Activated CD4-positive, alpha-beta T cell treated with anti-CD3 and anti-CD28 coated beads for 36 hours (primary cell): ENCODE results near the gene SP7. TPM values are rescaled to one million over a fixed set of nuclear protein-coding genes. Genes with fewer than 3 reads are reported as not detected.
"Not testable (repeated sequence)": the region's sequence is repeated elsewhere in the genome, so short reads cannot be mapped to it uniquely, and the experiment has no call there.

Experiments
- ATAC-seq: fragments of 200-7000 bp; cut with Tn5 transposase; one replicate; pipeline ENCODE4 v1.10.0; 2021; ENCODE audit warnings: mild to moderate bottlenecking, moderate library complexity
- CTCF ChIA-PET: fragments of 350-600 bp; sonication (Branson Sonifier 250); formaldehyde crosslinking; loops from one replicate; lab custom pipeline; 2021; ENCODE audit warnings: antibody characterized with exemption; lab: Charles Lee
- POLR2A ChIA-PET: fragments of 350-600 bp; sonication (Branson Sonifier 250); formaldehyde crosslinking; loops from one replicate; lab custom pipeline; 2021; ENCODE audit warnings: antibody characterized with exemption, inconsistent platforms; lab: Charles Lee
- DNase-seq: peaks from one replicate; pipeline ENCODE4 v3.0.0-alpha.2; 2020
- H3K27ac Mint-ChIP-seq: one replicate; pipeline ENCODE4 v1.8.0; 2021; ENCODE audit warnings: mixed read lengths
- H3K27me3 Mint-ChIP-seq: one replicate; pipeline ENCODE4 v1.8.0; 2021; ENCODE audit warnings: mixed read lengths
- H3K36me3 Mint-ChIP-seq: one replicate; pipeline ENCODE4 v1.8.0; 2021; ENCODE audit warnings: low read depth, mixed read lengths
- H3K4me1 Mint-ChIP-seq: one replicate; pipeline ENCODE4 v1.8.0; 2021; ENCODE audit warnings: mixed read lengths
- H3K4me3 Mint-ChIP-seq: one replicate; pipeline ENCODE4 v1.8.0; 2021; ENCODE audit warnings: mild to moderate bottlenecking, moderate library complexity, mixed read lengths
- H3K9me3 Mint-ChIP-seq: one replicate; pipeline ENCODE4 v1.8.0; 2021; ENCODE audit warnings: low read depth, mixed read lengths
- intact Hi-C, 2 experiments: fragments of 100-400 bp; cut with DNase I in 1 of 2; cut with micrococcal nuclease in 1 of 2; formaldehyde crosslinking; loops; one replicate each; pipeline versions ENCODE4 v1.14.2 to v1.15.1; 2022 to 2024; cut with DNase I, micrococcal nuclease
- total RNA-seq, 2 experiments: library from RNA; stranded (reverse); gene quantifications; one replicate each; pipeline ENCODE4 v1.2.3, GENCODE V29; 2021

SP7 gene
- total RNA-seq, 2 experiments from 2014 or later, result not detected

DNA sequence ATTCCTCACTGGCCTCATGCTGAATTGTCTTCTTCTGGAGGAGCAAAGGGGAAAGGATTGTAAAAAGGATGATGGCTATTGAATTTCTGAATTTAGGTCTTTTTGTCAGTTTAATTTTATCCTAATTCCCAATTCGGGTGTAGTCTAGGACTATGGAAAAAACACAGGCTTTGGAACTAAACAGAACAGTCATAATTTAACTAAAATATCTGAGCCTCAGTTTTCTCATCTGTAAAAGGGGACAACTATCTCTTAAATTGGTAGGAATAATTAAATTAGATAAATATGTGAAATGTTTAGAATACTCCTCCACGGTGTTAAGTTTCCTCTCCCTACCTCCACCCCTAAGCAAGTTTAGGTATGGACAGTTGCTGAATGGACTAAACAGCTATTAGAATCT is 40.6 kb upstream of the SP7 start:
- H3K27ac Mint-ChIP-seq, result peak overlapping the region; percentile 19
- ChIA-PET POLR2A (no interaction called here), CTCF (interaction anchor here (1.0 to 3.7 kb wide), 2 partner anchors 10 to 24 kb away, joined by 3 to 28 read pairs; no protein-coding TSS in a partner anchor)
- peaks cover 34% of the 10 kb centered on the region for H3K4me1 Mint-ChIP-seq
- H3K9me3 Mint-ChIP-seq, result no peaks in the 10 kb centered on the region
- H3K27me3 Mint-ChIP-seq, result no peaks in the 10 kb centered on the region
- peaks cover 9% of the 10 kb centered on the region for H3K36me3 Mint-ChIP-seq
- intact Hi-C loops, result no loop called here
- DNase-seq (no peak), ATAC-seq (no peak)
- H3K4me3 Mint-ChIP-seq, result no peak overlapping the region

DNA sequence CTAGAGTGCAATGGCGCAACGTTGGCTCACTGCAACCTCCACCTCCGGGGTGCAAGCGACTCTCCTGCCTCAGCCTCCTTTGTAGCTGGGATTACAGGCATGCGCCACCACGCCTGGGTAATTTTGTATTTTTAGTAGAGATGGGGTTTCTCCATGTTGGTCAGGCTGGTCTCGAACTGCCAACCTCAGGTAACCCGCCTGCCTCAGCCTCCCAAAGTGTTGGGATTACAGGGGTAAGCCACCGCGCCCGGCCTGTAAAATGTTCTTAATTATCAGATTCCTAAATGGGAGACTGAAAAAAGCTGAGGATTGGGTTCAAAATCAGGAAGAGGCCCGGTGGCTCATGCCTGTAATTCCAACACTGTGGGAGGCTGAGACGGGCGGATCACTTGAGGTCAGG is 38.1 kb upstream of the SP7 start:
- H3K9me3 Mint-ChIP-seq, ATAC-seq, H3K27ac Mint-ChIP-seq, POLR2A ChIA-PET, H3K36me3 Mint-ChIP-seq, DNase-seq, H3K4me3 Mint-ChIP-seq, H3K27me3 Mint-ChIP-seq, intact Hi-C loops: not testable (repeated sequence)
- peaks cover 31% of the 10 kb centered on the region for H3K4me1 Mint-ChIP-seq
- CTCF ChIA-PET, result interaction anchor here (0.7 to 1.1 kb wide), 2 partner anchors 48 to 56 kb away, joined by 3 to 4 read pairs; no protein-coding TSS in a partner anchor

DNA sequence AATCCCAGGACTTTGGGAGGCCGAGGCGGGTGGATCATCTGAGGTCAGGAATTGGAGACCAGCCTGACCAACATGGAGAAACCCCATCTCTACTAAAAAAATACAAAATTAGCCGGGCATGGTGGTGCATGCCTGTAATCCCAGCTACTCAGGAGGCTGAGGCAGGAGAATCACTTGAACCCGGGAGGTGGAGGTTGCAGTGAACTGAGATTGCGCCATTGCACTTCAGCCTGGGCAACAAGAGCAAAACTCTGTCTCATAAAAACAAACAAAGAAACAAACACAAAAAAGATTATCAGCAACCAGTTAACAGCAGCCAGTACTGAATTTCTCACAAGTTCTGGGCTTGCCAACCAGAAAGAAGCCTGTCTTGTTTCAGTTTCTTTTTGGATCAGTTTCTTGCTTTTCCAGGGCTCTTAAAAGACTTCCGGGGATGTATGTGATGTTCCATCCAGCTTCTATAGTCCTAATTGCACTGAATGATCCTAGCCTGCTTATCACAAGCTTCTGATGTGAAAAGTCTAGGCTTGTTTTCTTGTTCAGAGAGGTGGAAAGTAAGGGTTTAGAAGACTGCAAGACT is 37.5 kb upstream of the SP7 start:
- H3K9me3 Mint-ChIP-seq, DNase-seq, intact Hi-C loops, H3K36me3 Mint-ChIP-seq, POLR2A ChIA-PET, H3K27me3 Mint-ChIP-seq, H3K4me3 Mint-ChIP-seq, ATAC-seq: not testable (repeated sequence)
- CTCF ChIA-PET, result interaction anchor here (1.1 kb wide), 2 partner anchors 45 to 49 kb away, joined by 3 to 4 read pairs; no protein-coding TSS in a partner anchor
- peaks cover 33% of the 10 kb centered on the region for H3K4me1 Mint-ChIP-seq
- peak overlapping the region; percentile 53 for H3K27ac Mint-ChIP-seq

DNA sequence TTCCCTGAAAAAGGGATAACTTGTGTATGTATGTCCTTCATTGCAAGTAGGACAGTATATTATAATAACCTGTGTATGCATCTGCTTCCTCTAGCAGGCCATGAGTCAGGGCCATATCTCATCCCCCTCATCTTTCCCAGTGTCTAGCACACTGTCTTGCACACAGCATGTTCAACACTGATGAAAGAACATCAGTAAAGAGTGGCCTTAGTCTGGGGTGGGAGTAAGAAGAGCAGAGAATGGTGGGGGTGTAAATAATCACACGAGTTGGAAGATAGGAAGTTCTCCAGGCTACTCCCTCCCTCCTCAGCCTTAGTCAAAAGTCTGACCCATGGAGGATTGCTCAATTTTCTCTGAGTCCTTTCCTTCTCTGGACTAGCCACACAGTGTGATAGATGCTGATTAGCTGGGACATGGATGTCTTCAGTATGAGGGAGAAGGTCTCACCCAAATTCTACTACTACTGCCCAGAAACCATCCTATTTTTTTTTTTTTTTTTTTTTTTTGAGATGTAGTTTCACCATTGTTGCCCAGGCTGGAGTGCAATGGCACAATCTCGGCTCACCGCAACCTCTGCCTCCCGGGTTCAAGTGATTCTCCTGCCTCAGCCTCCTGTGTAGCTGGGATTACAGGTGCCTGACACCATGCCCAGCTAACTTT is 29.2 kb upstream of the SP7 start:
- DNase-seq (no peak), ATAC-seq (peak; percentile 82)
- intact Hi-C loops, result no loop called here
- POLR2A ChIA-PET, result interaction anchor here (1.9 kb wide), 1 partner anchor 14 kb away, joined by 12 read pairs; the partner anchor contains the start of gene SP1
- no peaks in the 10 kb centered on the region for H3K27me3 Mint-ChIP-seq
- H3K27ac Mint-ChIP-seq, result peak overlapping the region; percentile 81
- H3K4me1 Mint-ChIP-seq, result peaks cover 15% of the 10 kb centered on the region
- H3K9me3 Mint-ChIP-seq, result no peaks in the 10 kb centered on the region
- no peak overlapping the region for H3K4me3 Mint-ChIP-seq
- CTCF ChIA-PET, result interaction anchor here (0.6 to 1.7 kb wide), 5 partner anchors 13 to 84 kb away, joined by 3 to 6 read pairs (median 4); partner anchors contain the start of genes AAAS and SP1
- no peaks in the 10 kb centered on the region for H3K36me3 Mint-ChIP-seq

DNA sequence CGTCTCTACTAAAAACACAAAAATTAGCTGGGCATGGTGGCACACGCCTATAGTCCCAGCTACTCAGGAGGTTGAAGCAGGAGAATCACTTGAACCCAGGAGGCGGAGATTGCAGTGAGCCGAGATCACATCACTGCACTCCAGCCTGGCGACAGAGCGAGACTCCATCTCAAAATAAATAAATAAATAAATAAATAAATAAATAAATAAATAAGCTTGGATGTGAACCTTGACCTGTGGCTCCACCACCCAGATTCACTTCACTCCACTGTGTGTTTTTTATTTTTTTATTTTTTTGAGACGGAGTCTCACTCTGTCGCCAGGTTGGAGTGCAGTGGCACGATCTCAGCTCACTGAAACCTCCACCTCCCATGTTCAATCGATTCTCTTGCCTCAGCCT is 25.5 kb upstream of the SP7 start:
- POLR2A ChIA-PET, H3K27me3 Mint-ChIP-seq, H3K9me3 Mint-ChIP-seq, ATAC-seq, H3K27ac Mint-ChIP-seq, DNase-seq, H3K4me3 Mint-ChIP-seq, intact Hi-C loops, H3K36me3 Mint-ChIP-seq: not testable (repeated sequence)
- peaks cover 10% of the 10 kb centered on the region for H3K4me1 Mint-ChIP-seq
- CTCF ChIA-PET, result interaction anchor here (0.5 to 1.5 kb wide), 5 partner anchors 10 to 149 kb away, joined by 3 to 8 read pairs (median 3); no protein-coding TSS in a partner anchor

DNA sequence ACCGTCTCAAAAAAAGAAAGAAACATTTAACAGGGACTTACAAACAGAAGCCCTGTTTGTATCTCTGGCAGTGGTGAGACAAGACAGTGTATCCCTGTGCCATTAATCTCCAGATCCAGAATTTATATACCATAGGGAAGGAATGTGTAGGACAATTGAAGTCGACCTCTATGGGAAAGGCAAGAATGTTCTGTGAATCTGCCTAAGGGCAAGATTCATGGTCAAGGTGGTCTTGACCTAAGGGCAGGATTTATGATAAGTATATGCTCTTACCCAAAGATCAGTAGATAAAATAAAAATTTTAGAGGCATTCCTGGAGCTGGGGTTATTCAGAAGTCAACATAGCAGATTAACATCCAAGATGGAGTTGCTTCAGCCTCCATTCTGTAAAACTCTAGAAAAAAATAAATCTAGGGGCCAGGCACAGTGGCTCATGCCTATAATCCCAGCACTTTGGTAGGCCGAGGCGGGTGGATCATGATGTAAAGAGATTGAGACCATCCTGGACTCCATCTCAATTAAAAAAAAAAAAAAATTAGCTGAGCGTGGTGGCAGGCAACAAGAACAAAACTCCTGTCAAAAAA is 22.8 kb upstream of the SP7 start:
- ATAC-seq, result no peak
- ChIA-PET CTCF (interaction anchor here (0.7 to 1.1 kb wide), 3 partner anchors 32 to 130 kb away, joined by 3 to 4 read pairs (median 3); no protein-coding TSS in a partner anchor), POLR2A (no interaction called here)
- no peaks in the 10 kb centered on the region for H3K36me3 Mint-ChIP-seq
- no peaks in the 10 kb centered on the region for H3K4me1 Mint-ChIP-seq
- no peak for DNase-seq
- intact Hi-C loops, result no loop called here
- no peak overlapping the region for H3K4me3 Mint-ChIP-seq
- H3K27ac Mint-ChIP-seq, result no peak overlapping the region
- H3K27me3 Mint-ChIP-seq, result no peaks in the 10 kb centered on the region
- H3K9me3 Mint-ChIP-seq, result no peaks in the 10 kb centered on the region

DNA sequence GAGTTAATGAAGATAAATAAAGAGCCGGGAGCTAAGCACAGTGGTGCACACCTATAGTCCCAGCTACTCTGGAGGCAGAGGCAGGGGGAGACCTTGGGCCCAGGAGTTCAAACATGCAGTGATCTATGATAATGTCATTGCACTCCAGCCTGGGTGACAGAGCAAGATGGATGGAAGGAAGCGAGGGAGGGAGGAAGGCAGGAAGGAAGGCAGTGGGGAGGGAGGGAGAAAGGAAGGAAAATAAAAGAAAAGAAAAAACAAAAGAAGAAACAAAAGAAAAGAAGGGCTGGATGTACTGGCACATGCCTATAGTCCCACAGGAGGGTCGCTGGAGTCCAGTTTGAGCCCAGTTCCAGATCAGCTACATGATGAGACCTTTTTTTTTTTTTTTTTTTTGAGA is 19.0 kb upstream of the SP7 start:
- POLR2A ChIA-PET, result interaction anchor here (0.7 to 0.8 kb wide), 2 partner anchors 22 to 78 kb away, joined by 3 to 6 read pairs; no protein-coding TSS in a partner anchor
- peaks cover 8% of the 10 kb centered on the region for H3K4me1 Mint-ChIP-seq

DNA sequence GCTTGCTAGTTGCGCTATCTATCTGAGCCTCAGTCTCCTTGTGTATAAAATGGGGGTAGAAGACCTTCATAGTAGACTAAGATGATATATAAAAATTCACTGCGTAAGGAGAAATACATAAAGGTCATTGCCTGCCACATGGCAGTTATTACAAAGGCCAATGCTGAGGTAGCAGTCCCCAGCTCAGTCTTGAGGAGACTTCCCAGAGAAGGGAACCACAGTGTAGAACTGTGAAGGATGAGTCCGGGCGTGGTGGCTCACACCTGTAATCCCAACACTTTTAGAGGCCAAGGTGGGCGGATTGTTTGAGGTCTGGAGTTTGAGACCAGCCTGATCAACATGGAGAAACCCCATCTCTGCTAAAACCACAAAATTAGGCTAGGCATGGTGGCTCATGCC is 17.1 kb upstream of the SP7 start:
- ATAC-seq (no peak), DNase-seq (no peak)
- Mint-ChIP-seq H3K4me1 (peaks cover 8% of the 10 kb centered on the region), H3K27ac (no peak overlapping the region), H3K27me3 (no peaks in the 10 kb centered on the region), H3K9me3 (no peaks in the 10 kb centered on the region), H3K4me3 (no peak overlapping the region), H3K36me3 (no peaks in the 10 kb centered on the region)
- ChIA-PET POLR2A (interaction anchor here (1.5 kb wide), 1 partner anchor 75 kb away, joined by 7 read pairs; no protein-coding TSS in a partner anchor), CTCF (interaction anchor here (1.0 to 6.0 kb wide), 13 partner anchors 21 to 165 kb away, joined by 3 to 117 read pairs (median 14); partner anchors contain the start of genes AAAS, AMHR2, NPFF and SP1)
- intact Hi-C loops, result no loop called here

More for the DNA sequence above, 19.0 kb upstream of the SP7 start:
- CTCF ChIA-PET, result interaction anchor here (0.7 to 6.0 kb wide), 4 partner anchors 62 to 154 kb away, joined by 3 to 117 read pairs (median 6); partner anchors contain the start of gene AMHR2
- intact Hi-C loops, result no loop called here
- H3K36me3 Mint-ChIP-seq, result no peaks in the 10 kb centered on the region
- no peak overlapping the region for H3K4me3 Mint-ChIP-seq
- ATAC-seq (no peak), DNase-seq (no peak)
- H3K27ac Mint-ChIP-seq, result no peak overlapping the region
- H3K27me3 Mint-ChIP-seq, result no peaks in the 10 kb centered on the region
- H3K9me3 Mint-ChIP-seq, result no peaks in the 10 kb centered on the region

DNA sequence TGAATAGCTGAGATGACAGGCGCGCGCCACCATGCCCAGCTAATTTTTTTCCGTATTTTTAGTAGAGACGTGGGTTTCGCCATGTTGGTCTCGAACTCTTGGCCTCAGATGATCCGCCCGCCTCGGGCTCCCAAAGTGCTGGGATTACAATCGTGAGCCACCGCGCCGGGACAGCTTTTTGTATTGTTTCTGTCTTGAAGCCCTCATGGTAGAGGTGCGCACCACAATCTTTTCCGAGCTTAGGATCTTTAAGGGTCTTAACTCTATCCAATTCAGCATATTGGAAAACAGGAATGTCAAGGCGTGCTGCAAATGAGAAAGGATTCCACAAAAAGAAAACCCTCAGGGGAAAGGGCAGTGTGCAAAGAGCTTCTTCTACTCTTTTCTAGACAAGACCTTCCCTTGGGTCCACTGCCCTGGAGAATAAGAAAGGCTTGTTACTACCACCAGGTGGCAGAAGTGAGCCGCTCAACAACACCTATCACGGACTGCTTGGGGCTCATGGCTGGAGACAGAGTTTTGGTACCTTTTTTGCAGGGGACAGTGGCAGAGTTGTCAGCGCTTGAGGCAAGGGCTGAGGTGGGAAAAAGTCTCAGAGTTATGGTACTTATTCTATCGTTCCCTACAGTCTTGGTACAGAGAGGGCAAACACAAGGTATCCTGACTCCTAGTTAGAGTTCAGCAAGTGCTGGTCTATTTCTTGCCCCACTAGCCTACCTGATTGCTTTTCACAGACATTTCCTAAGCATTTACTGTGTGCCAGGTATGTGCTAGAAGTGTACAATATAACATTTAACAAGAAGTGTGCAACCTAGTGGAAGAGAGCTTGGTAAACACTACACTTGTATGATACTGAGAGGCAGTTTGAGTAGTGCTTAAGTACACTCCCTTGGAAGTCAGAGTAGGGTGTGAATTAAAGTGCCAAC is 16.4 kb upstream of the SP7 start:
- ChIA-PET POLR2A (interaction anchor here (0.5 to 1.5 kb wide), 7 partner anchors 17 to 146 kb away, joined by 3 to 7 read pairs (median 3); partner anchors contain the start of gene MAP3K12), CTCF (interaction anchor here (0.5 to 6.0 kb wide), 51 partner anchors 9 to 216 kb away, joined by 3 to 117 read pairs (median 5); partner anchors contain the start of genes AAAS, AMHR2, NPFF and PRR13)
- no peaks in the 10 kb centered on the region for H3K9me3 Mint-ChIP-seq
- H3K36me3 Mint-ChIP-seq, result no peaks in the 10 kb centered on the region
- peaks cover 8% of the 10 kb centered on the region for H3K4me1 Mint-ChIP-seq
- DNase-seq (peak; percentile 91), ATAC-seq (peak; percentile 100)
- H3K27ac Mint-ChIP-seq, result peak overlapping the region; percentile 56
- intact Hi-C loops, result loop anchor here (1.0 kb wide), 5 partner anchors 28 to 156 kb away; partner anchors contain the start of gene SP1 (in 1 of the 2)
- no peaks in the 10 kb centered on the region for H3K27me3 Mint-ChIP-seq
- no peak overlapping the region for H3K4me3 Mint-ChIP-seq

DNA sequence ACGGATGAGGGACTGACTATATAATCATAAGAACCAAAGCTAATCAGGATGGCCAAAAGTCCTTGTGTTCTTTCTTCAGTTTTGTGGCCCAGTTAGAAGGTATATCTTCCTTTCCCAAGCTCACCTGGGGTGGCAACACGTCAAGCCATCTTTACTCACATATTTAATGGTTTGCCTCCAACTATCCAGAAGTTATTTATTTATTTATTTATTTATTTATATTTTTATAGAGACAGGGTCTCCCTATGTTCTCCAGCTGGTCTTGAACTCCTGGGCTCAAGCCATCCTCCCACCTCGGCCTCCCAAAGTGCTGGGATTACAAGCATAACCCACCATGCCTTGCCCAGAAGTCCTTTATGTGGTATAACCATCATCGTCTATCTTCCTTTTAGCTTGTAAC is 11.8 kb upstream of the SP7 start:
- H3K36me3 Mint-ChIP-seq, result no peaks in the 10 kb centered on the region
- CTCF ChIA-PET, result interaction anchor here (0.6 to 6.1 kb wide), 8 partner anchors 16 to 146 kb away, joined by 3 to 77 read pairs (median 4); partner anchors contain the start of gene AAAS
- POLR2A ChIA-PET, result no interaction called here

More for the DNA sequence above, 11.8 kb upstream of the SP7 start:
- Mint-ChIP-seq H3K4me1 (peaks cover 21% of the 10 kb centered on the region), H3K27ac (no peak overlapping the region), H3K9me3 (no peaks in the 10 kb centered on the region), H3K27me3 (no peaks in the 10 kb centered on the region), H3K4me3 (no peak overlapping the region)
- DNase-seq, result no peak
- no peak for ATAC-seq
- intact Hi-C loops, result no loop called here
